DMS 273 (cell line): ENCODE measurements around the gene FSTL4.

Experiments
- DNase-seq: peaks from one replicate; lab custom pipeline; 2025; ENCODE audit not compliant: unreplicated experiment; lab: John Stamatoyannopoulos, UW

Gene FSTL4

DNA sequence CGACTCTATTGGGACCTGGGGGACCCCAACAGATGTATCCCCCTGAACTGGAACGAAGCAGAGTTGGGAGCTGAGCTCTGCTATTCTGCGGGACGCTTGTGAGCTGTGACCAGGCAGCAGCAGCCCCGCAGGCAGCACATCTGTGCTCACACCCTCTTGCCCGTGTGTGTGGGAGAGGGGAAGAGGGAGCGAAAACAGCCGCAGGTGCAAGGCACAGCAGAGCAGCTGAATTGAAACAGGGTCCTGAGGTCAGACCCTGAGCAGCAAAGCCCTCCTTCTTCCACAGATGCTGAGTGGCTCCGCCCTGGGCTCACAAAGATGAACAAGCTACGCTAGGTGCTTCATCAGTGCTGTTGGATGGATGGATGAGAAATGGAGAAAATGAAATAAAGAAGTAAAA is 361.8 kb downstream of the FSTL4 start:
- no peak for DNase-seq

- DNase-seq, result no peak
These were observed 362.7 kb downstream of the FSTL4 start for GRCh38 chr5:133249593-133249992.

GRCh38 chr5:133247881-133248624 is 364.3 kb downstream of the FSTL4 start:
- peak; percentile 26 for DNase-seq

DNA sequence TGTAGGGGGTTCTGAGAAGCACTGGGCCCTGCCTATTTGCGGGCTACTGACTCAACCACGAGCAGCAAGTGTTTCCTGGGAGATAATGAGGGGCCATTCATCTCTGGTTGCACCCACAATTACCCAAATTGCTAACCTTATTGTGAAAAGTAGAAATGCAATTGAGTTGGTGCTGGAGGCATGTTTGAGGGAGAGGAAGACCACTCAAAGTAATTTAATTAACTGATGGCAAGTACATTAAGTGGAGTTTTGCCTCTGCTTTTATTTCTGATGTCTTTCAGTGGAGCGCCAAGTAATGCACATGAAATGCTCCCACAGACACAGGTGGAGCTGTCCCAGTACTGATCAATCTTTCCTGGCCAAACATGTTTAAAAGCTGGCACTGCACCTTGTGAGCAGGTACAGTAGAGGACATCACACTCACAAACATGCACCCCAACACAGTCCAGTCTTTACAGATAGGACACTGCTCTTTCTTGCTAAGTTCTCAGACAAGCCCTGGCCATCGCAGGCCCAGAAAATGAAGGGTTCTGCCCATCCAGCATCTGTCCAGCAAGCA is 365.1 kb downstream of the FSTL4 start:
- DNase-seq, result no peak

- no peak for DNase-seq
These were observed 365.8 kb downstream of the FSTL4 start for GRCh38 chr5:133246376-133247150.

GRCh38 chr5:133246053-133246370 is 366.3 kb downstream of the FSTL4 start:
- DNase-seq, result no peak

DNA sequence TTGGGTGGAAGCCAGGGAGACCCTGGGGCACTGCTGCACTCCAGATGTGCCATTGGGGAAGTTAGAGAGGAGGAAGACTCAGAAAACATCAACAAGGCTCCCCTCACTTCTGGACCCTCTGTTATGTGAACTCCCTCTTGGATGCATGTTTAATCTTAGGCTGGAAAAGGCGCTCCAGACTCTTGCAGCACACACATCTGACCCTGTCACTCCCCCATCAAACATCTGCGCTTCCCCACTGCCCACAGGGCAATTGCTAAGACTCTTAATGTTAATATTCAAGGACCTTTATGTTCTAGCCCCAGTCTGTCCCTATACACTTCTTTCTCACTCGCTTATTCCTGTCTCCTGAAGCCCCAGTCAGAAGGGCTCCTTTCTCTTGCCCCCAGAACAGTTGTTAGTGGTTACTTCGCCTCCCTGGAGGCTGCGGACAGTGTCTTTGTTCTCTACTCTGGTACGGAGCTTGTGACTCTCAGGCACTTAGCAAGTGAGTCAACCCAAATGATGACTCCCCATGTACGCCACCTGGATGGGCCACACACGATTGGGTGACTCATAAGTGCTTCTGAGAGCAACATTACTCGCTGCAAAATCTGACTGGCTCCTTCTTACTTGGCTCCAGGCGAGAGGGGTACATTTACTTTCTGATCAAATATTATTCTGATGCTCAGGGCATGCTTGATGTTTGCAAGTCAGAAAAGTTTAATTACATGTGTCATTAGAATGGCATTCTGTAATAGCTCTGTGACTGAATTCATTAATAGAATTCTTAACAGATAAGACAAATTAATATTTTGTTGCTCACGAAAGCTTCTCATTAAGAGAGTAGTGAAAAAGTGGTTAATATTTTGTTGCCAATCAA is 366.9 kb downstream of the FSTL4 start:
- DNase-seq, result peak; percentile 31

DNA sequence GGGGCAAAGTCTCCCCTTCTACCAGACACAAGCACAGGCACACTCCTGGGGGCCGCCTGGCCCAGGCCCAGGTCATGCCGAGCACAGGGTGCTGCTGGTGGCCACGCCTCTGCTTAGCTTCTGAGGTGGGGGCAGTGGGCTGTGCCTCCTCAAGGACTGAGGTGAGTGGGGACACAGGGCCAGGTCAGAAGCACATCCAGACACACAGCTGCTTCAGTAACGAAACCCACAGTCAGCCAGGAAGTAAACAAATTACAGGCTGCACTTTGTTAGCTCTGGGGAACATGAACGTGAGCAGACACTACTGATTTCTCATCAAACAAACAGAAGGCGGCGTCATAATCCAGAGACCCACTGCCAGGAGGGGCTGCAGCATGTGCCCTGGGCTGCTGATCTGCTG is 368.1 kb downstream of the FSTL4 start:
- DNase-seq, result no peak

DNA sequence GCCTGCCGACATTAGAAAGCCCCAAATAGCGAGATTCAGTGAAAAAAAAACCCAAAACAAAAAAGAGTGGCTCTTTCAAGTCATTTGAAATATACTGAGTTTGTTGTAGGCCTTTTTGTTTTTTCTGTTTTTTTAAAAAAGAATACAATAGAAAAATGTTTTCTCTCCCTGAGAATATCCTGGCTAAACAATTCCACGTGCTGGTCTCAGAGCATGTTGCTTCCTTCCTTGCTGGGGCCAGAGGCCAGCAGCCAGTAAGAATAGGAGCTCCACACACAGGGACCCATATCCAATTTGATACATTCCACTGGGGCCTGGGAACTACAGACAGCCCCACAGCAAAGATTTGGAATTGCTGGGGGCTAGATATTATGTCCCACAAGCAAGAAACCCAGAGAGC is 369.1 kb downstream of the FSTL4 start:
- no peak for DNase-seq

DNA sequence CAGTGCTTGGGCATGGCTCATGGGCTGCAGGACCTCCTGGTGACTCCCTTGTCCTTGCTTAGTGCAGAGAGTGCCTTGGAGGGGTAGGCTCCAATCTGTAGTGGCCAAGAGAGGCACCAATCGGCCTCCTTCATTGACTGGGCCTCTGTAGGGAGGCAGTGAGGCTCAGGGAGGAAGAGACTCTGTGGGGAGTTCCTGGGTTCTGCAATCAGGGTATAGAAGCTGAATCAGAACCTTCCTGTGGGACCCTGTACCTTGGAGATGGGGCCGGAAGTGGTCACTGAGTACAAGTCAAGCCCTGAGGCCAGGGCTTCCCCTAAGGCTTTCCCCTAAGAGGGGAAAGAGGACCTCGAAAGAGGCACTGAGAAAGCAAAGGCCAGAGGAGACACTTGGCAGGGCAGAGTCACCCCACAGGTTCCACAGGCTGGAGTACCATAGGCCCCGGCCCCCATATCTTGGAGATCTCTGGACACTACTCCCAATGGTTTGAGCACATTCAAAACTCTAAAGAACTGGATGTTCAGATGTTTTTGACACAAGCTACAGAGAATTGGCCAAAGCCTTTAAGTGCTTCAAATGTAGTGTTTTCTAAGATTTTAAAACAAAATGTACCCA is 370.0 kb downstream of the FSTL4 start:
- DNase-seq, result no peak

- no peak for DNase-seq
These were observed 370.9 kb downstream of the FSTL4 start for GRCh38 chr5:133241179-133242092.

GRCh38 chr5:133240425-133241091 is 371.8 kb downstream of the FSTL4 start:
- DNase-seq, result no peak

GRCh38 chr5:133238426-133239205 is 373.7 kb downstream of the FSTL4 start:
- no peak for DNase-seq

DNA sequence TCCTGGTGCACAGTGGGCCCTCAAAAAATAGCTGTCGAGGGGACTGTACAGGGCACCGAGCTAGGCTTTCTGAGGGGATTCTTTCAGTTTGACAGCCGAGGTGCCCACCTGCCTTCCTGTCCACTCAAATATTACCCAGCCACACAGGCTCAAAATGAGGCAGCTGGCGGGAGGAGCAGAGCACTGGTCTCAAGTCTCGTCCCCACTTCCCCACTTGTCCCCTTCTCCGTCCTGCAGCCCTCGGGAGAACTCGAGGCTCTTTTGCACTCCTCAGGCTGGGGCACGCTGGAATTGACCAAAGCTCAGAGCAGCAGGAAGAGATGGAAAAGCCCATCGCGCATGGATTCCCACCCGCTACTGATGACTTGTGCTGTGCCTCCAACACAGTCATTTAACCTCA is 375.4 kb downstream of the FSTL4 start:
- DNase-seq, result no peak

- DNase-seq, result no peak
These were observed 375.8 kb downstream of the FSTL4 start for GRCh38 chr5:133236541-133236951.

GRCh38 chr5:133235696-133236426 is 376.5 kb downstream of the FSTL4 start:
- DNase-seq, result no peak

DNA sequence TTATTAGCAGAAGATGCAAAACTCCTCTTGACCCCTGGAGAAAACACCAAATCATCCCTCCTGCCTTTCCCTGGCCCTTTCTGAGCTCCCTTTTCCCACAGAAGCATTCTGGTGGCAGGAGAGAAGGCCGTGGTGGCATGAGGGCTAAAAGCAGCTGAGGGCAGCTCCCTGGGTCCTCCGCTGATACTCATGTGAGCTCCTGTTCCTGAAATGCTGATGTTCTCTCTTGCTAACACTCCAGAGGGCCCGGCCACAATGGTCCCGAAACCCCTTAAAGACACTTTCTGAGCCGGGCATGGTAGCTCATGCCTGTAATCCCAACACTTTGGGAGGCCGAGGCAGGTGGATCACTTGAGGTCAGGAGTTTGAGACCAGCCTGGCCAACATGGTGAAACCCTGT is 377.4 kb downstream of the FSTL4 start:
- DNase-seq, result no peak

GRCh38 chr5:133234273-133234672 is 378.1 kb downstream of the FSTL4 start:
- no peak for DNase-seq
